ENCODE results near the gene DNMT3L.

- TF ChIP-seq EZH2 (IDR thresholded peaks at IDR 0.05; ENCODE audit: borderline replicate concordance) (no peak), CTCF (IDR thresholded peaks at IDR 0.05; ENCODE audit: poor library complexity) (no peak)
These were observed 20.7 kb upstream of the DNMT3L start for GRCh38 chr21:44282370-44282769.
